H1 (cell line): ENCODE data around the gene IL17D. TPM values are rescaled to one million over a fixed set of nuclear protein-coding genes. Genes with fewer than 3 reads are reported as not detected.

Source experiments
- polyA plus RNA-seq, 7 experiments: library from polyadenylated mRNA; depleted of rRNA in 3 of 7; stranded (reverse) in 5 of 7; unstranded in 2 of 7; fragments of >200 nt in 5 of 7; fragments of 200-250 nt in 2 of 7; gene quantifications; 1 replicate in 5 of 7; 2 replicates in 1 of 7; 4 replicates in 1 of 7; pipeline versions ENCODE4 v1.2.1 to v1.2.3, GENCODE V29; 2011 to 2013; ENCODE audit warnings: missing spikeins in 2 of 7, mixed read lengths in 2 of 7
- total RNA-seq: library from RNA; stranded (reverse); fragmentation: NEBNext Ultra II Directional; extraction: Animal tissue kit (Norgen Biotek cat#: 25700); gene quantifications from 2 replicates; pipeline ENCODE4 v1.2.1, GENCODE V29; 2021
- TF ChIP-seq, protein P1 (sequence below): fragments of 300-600 bp; sonication (generic); IDR thresholded peaks from 2 replicates; pipeline ENCODE4 v1.7.1; 2012; ENCODE audit warnings: low read length, moderate library complexity, mild to moderate bottlenecking, inconsistent platforms; ENCODE audit not compliant: insufficient replicate concordance

Gene IL17D
- total and polyA plus RNA-seq, 2 of the 8 experiments (the other 6 are each of a cell fraction or from before 2014, with no cell fraction given), result 0.56 to 0.59 TPM

DNA sequence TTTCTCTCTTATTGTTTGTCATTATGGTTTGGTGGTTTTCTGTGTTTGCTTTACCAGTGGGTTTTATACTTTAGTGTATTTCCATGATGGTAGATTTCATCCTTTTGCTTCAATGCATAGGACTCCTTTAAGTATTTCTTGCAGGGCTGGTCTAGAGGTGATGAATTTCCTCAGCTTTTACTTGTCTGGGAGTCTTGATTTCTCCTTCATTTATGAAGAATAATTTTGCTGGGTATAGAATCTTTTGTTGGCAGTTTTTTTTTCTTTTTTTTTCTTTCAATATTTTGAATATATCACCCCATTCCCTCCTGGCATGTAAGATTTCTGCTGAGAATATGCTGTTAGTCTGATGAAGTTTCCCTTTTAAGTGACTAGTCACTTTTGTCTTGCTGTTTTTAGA is 50.5 kb downstream of the IL17D start (continued):
- TF ChIP-seq, protein P1, sequence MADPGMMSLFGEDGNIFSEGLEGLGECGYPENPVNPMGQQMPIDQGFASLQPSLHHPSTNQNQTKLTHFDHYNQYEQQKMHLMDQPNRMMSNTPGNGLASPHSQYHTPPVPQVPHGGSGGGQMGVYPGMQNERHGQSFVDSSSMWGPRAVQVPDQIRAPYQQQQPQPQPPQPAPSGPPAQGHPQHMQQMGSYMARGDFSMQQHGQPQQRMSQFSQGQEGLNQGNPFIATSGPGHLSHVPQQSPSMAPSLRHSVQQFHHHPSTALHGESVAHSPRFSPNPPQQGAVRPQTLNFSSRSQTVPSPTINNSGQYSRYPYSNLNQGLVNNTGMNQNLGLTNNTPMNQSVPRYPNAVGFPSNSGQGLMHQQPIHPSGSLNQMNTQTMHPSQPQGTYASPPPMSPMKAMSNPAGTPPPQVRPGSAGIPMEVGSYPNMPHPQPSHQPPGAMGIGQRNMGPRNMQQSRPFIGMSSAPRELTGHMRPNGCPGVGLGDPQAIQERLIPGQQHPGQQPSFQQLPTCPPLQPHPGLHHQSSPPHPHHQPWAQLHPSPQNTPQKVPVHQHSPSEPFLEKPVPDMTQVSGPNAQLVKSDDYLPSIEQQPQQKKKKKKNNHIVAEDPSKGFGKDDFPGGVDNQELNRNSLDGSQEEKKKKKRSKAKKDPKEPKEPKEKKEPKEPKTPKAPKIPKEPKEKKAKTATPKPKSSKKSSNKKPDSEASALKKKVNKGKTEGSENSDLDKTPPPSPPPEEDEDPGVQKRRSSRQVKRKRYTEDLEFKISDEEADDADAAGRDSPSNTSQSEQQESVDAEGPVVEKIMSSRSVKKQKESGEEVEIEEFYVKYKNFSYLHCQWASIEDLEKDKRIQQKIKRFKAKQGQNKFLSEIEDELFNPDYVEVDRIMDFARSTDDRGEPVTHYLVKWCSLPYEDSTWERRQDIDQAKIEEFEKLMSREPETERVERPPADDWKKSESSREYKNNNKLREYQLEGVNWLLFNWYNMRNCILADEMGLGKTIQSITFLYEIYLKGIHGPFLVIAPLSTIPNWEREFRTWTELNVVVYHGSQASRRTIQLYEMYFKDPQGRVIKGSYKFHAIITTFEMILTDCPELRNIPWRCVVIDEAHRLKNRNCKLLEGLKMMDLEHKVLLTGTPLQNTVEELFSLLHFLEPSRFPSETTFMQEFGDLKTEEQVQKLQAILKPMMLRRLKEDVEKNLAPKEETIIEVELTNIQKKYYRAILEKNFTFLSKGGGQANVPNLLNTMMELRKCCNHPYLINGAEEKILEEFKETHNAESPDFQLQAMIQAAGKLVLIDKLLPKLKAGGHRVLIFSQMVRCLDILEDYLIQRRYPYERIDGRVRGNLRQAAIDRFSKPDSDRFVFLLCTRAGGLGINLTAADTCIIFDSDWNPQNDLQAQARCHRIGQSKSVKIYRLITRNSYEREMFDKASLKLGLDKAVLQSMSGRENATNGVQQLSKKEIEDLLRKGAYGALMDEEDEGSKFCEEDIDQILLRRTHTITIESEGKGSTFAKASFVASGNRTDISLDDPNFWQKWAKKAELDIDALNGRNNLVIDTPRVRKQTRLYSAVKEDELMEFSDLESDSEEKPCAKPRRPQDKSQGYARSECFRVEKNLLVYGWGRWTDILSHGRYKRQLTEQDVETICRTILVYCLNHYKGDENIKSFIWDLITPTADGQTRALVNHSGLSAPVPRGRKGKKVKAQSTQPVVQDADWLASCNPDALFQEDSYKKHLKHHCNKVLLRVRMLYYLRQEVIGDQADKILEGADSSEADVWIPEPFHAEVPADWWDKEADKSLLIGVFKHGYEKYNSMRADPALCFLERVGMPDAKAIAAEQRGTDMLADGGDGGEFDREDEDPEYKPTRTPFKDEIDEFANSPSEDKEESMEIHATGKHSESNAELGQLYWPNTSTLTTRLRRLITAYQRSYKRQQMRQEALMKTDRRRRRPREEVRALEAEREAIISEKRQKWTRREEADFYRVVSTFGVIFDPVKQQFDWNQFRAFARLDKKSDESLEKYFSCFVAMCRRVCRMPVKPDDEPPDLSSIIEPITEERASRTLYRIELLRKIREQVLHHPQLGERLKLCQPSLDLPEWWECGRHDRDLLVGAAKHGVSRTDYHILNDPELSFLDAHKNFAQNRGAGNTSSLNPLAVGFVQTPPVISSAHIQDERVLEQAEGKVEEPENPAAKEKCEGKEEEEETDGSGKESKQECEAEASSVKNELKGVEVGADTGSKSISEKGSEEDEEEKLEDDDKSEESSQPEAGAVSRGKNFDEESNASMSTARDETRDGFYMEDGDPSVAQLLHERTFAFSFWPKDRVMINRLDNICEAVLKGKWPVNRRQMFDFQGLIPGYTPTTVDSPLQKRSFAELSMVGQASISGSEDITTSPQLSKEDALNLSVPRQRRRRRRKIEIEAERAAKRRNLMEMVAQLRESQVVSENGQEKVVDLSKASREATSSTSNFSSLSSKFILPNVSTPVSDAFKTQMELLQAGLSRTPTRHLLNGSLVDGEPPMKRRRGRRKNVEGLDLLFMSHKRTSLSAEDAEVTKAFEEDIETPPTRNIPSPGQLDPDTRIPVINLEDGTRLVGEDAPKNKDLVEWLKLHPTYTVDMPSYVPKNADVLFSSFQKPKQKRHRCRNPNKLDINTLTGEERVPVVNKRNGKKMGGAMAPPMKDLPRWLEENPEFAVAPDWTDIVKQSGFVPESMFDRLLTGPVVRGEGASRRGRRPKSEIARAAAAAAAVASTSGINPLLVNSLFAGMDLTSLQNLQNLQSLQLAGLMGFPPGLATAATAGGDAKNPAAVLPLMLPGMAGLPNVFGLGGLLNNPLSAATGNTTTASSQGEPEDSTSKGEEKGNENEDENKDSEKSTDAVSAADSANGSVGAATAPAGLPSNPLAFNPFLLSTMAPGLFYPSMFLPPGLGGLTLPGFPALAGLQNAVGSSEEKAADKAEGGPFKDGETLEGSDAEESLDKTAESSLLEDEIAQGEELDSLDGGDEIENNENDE, result no peak
